Measurements from ENCODE around the gene FBXL16.

GRCh38 chr16:694187-694862 lies 11.3 kb downstream of the FBXL16 start:
- no peak for TF ChIP-seq CTCF (IDR thresholded peaks at IDR 0.05; ENCODE audit: low read depth, low read length, poor library complexity, severe bottlenecking)
- TF ChIP-seq EZH2phosphoT487 (IDR thresholded peaks at IDR 0.05; ENCODE audit: borderline replicate concordance, low read length), result no peak
